RWPE1 (cell line): ENCODE measurements around the gene NUP210.
A peak's percentile ranks its signal among the peaks of the same experiment; 100 is the strongest.
"Not testable (repeated sequence)": the region's sequence is repeated elsewhere in the genome, so short reads cannot be mapped to it uniquely, and the experiment has no call there.

Experiments
- CTCF ChIA-PET: fragments of 350-600 bp; sonication (Branson Sonifier 250); formaldehyde crosslinking; extraction: SDS; loops from one replicate; lab custom pipeline; 2021; lab: Yijun Ruan, JAX
- POLR2A ChIA-PET: fragments of 400-600 bp; formaldehyde crosslinking; extraction: SDS; loops from one replicate; lab custom pipeline; 2020; ENCODE audit warnings: antibody characterized with exemption; ENCODE audit not compliant: low non-redundant PET; lab: Yijun Ruan, JAX
- DNase-seq: peaks from one replicate; pipeline ENCODE4 v3.0.0; 2012; ENCODE audit warnings: low spot score
- H3K27ac ChIP-seq: fragments of 450-650 bp; 2 replicates; pipeline ENCODE4 v1.5.1; 2017
- TF ChIP-seq, protein P1 (sequence below): fragments of 450-650 bp; conservative IDR thresholded peaks from 2 replicates; pipeline ENCODE4 v1.5.1; 2017; ENCODE audit warnings: low read depth, mild to moderate bottlenecking

NUP210 gene

GRCh38 chr3:13389378-13389777 is 30.7 kb downstream of the NUP210 start:
- ChIA-PET POLR2A (no interaction called here), CTCF (no interaction called here)
- no peak overlapping the region for H3K27ac ChIP-seq
- TF ChIP-seq, protein P1, sequence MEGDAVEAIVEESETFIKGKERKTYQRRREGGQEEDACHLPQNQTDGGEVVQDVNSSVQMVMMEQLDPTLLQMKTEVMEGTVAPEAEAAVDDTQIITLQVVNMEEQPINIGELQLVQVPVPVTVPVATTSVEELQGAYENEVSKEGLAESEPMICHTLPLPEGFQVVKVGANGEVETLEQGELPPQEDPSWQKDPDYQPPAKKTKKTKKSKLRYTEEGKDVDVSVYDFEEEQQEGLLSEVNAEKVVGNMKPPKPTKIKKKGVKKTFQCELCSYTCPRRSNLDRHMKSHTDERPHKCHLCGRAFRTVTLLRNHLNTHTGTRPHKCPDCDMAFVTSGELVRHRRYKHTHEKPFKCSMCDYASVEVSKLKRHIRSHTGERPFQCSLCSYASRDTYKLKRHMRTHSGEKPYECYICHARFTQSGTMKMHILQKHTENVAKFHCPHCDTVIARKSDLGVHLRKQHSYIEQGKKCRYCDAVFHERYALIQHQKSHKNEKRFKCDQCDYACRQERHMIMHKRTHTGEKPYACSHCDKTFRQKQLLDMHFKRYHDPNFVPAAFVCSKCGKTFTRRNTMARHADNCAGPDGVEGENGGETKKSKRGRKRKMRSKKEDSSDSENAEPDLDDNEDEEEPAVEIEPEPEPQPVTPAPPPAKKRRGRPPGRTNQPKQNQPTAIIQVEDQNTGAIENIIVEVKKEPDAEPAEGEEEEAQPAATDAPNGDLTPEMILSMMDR, result no peak
- DNase-seq, result no peak

DNA sequence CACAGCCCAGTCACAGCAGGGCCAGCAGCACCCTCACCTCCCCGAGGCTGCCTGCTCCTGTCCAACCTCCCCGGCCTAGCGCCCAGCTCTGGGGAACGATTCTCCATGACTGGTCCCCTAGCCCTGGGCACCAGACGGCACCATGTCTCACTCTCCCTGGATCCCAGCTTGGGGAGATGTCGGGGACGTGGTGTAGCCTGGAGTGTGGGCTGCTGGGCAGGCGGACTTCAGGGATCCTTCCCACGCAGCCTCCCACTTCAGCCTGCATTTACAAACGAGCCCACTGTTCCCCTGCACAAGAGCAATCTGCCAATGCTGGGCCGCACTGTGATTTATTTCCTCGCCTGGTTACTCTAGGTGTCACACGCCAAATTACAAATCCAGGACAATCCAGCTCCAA is 31.3 kb downstream of the NUP210 start:
- POLR2A ChIA-PET, result no interaction called here
- CTCF ChIA-PET, result no interaction called here
- H3K27ac ChIP-seq, result no peak overlapping the region
- TF ChIP-seq, protein P1, result no peak
- no peak for DNase-seq

- no peak for DNase-seq
- POLR2A ChIA-PET, result no interaction called here
- TF ChIP-seq, protein P1, result no peak
- no peak overlapping the region for H3K27ac ChIP-seq
- CTCF ChIA-PET, result no interaction called here
Measured at GRCh38 chr3:13385373-13385965, 34.7 kb downstream of the NUP210 start.

- ChIA-PET POLR2A (no interaction called here), CTCF (no interaction called here)
- TF ChIP-seq, protein P1, result no peak
- no peak for DNase-seq
- H3K27ac ChIP-seq, result no peak overlapping the region
Measured at GRCh38 chr3:13380971-13381370, 39.2 kb downstream of the NUP210 start.

- peak; percentile 5 for DNase-seq
- ChIA-PET CTCF (no interaction called here), POLR2A (no interaction called here)
- TF ChIP-seq, protein P1, result no peak
- H3K27ac ChIP-seq, result no peak overlapping the region
Measured at GRCh38 chr3:13379201-13379830, 40.8 kb downstream of the NUP210 start.

DNA sequence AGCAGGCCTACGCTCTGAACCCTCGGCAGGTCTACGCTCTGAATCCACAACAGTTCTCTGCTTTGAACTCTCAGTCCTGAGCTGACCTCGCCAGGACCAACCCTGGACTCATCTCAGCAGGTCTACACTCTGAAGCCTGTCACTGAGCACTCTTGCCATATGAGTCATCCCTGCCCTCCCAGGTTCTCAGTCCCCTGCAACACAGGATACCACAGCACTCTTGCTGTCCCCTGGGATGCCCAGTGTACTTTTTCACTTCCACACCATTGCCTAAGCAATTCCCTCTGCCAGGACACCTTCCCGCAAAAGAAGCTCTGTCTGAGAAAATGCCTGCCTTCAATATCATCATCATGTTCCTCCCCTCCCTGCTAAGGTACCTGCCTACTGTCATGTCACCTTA is 42.0 kb downstream of the NUP210 start:
- H3K27ac ChIP-seq, result no peak overlapping the region
- ChIA-PET POLR2A (no interaction called here), CTCF (no interaction called here)
- TF ChIP-seq, protein P1, result no peak
- no peak for DNase-seq

DNA sequence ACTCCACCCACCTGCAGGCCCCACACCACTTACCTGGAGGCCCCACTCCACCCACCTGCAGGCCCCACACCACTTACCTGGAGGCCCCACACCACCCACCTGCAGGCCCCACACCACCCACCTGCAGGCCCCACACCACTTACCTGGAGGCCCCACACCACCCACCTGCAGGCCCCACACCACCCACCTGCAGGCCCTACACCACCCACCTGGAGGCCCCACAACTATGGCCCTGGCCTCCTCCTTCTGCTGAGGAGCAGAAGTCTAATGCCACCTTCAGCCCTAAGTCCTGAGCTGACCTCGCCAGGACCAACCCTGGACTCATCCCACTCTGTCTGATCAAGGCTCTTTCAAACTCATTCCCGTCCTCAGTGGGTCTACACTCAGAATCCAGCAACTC is 42.4 kb downstream of the NUP210 start:
- POLR2A ChIA-PET, DNase-seq: not testable (repeated sequence)

More for the DNA sequence above, 42.4 kb downstream of the NUP210 start:
- CTCF ChIA-PET, H3K27ac ChIP-seq: not testable (repeated sequence)
